A673 (cell line): ENCODE measurements around the gene UBTD1. TPM values are rescaled to one million over a fixed set of nuclear protein-coding genes. Genes with fewer than 3 reads are reported as not detected.

Experiments
- BruUV-seq: library from RNA; stranded (reverse); fragments of 400-500 nt; replicated peaks from 2 replicates; lab custom pipeline; 2021; lab: Mats Ljungman, UMichigan
- CTCF ChIA-PET: fragments of 300-600 bp; sonication (Branson Sonifier 250); formaldehyde crosslinking; loops from one replicate; lab custom pipeline; 2022; ENCODE audit warnings: antibody characterized with exemption; lab: Charles Lee
- POLR2A ChIA-PET: fragments of 300-600 bp; sonication (Branson Sonifier 250); formaldehyde crosslinking; loops from one replicate; lab custom pipeline; 2022; ENCODE audit warnings: antibody characterized with exemption; ENCODE audit not compliant: low non-redundant PET; lab: Charles Lee
- DNase-seq: peaks from one replicate; pipeline ENCODE4 v3.0.0-alpha.2; 2015; ENCODE audit warnings: low spot score
- H3K27ac ChIP-seq: fragments of 200-600 bp; sonication (generic); 2 replicates; pipeline ENCODE4 v1.5.1; 2016; ENCODE audit warnings: mixed run types, low read depth, mild to moderate bottlenecking, mixed read lengths, antibody characterized with exemption, low read length; ENCODE audit not compliant: poor library complexity, severe bottlenecking
- H3K27me3 ChIP-seq: fragments of 200-600 bp; sonication (generic); replicated peaks from 2 replicates; pipeline ENCODE4 v1.6.1; 2017; ENCODE audit warnings: mixed run types, low read depth, mild to moderate bottlenecking, mixed read lengths, antibody characterized with exemption, low read length; ENCODE audit not compliant: insufficient read depth, poor library complexity
- H3K36me3 ChIP-seq: fragments of 200-600 bp; sonication (generic); 2 replicates; pipeline ENCODE4 v1.6.1; 2016; ENCODE audit warnings: mixed run types, mild to moderate bottlenecking, mixed read lengths, antibody characterized with exemption, low read length; ENCODE audit not compliant: insufficient read depth, poor library complexity, severe bottlenecking
- H3K4me1 ChIP-seq: fragments of 200-600 bp; sonication (generic); 2 replicates; pipeline ENCODE4 v1.6.1; 2017; ENCODE audit warnings: mixed run types, mild to moderate bottlenecking, mixed read lengths, antibody characterized with exemption, low read length; ENCODE audit not compliant: insufficient read depth, poor library complexity, severe bottlenecking
- H3K4me3 ChIP-seq: fragments of 200-600 bp; sonication (generic); 2 replicates; pipeline ENCODE4 v1.5.1; 2016; ENCODE audit warnings: low read depth, mixed run types, mild to moderate bottlenecking, mixed read lengths, low read length; ENCODE audit not compliant: poor library complexity, severe bottlenecking
- H3K9me3 ChIP-seq: fragments of 200-600 bp; sonication (generic); 2 replicates; pipeline ENCODE4 v1.6.1; 2016; ENCODE audit warnings: mixed run types, low read depth, mild to moderate bottlenecking, mixed read lengths, antibody characterized with exemption, low read length; ENCODE audit not compliant: poor library complexity, severe bottlenecking
- CTCF ChIP-seq: fragments of 300-800, 200-600 bp; sonication (generic); conservative IDR thresholded peaks from 2 replicates; pipeline ENCODE4 v1.5.1; 2017; ENCODE audit warnings: low read depth, mild to moderate bottlenecking, antibody characterized with exemption, low read length, moderate library complexity, mixed read lengths
- EZH2 ChIP-seq: fragments of 200-600 bp; sonication (generic); IDR thresholded peaks from 2 replicates; pipeline ENCODE4 v1.6.1; 2017; ENCODE audit warnings: borderline replicate concordance, low read depth, mild to moderate bottlenecking, mixed read lengths, antibody characterized with exemption, low read length; ENCODE audit not compliant: poor library complexity, severe bottlenecking
- intact Hi-C: fragments of 100-400 bp; cut with micrococcal nuclease; formaldehyde crosslinking; loops from one replicate; pipeline ENCODE4 v1.10.0; 2022; ENCODE audit not compliant: unreplicated experiment
- total RNA-seq: library from RNA; stranded (reverse); gene quantifications from 2 replicates; pipeline ENCODE4 v1.2.3, GENCODE V29; 2021

UBTD1 gene
- total RNA-seq, 1 experiment from 2014 or later = 3.1 TPM

GRCh38 chr10:97546456-97547270, 47.9 kb downstream of the UBTD1 start:
- Histone ChIP-seq H3K27ac (no peak overlapping the region), H3K27me3 (no peaks in the 10 kb centered on the region), H3K4me1 (peaks cover 20% of the 10 kb centered on the region), H3K36me3 (no peaks in the 10 kb centered on the region), H3K9me3 (no peaks in the 10 kb centered on the region), H3K4me3 (no peak overlapping the region)
- POLR2A ChIA-PET = no interaction called here
- TF ChIP-seq EZH2 (no peak), CTCF (no peak)
- no TSS peak for BruUV-seq
- CTCF ChIA-PET = no interaction called here
- no peak for DNase-seq
- intact Hi-C loops = no loop called here

DNA sequence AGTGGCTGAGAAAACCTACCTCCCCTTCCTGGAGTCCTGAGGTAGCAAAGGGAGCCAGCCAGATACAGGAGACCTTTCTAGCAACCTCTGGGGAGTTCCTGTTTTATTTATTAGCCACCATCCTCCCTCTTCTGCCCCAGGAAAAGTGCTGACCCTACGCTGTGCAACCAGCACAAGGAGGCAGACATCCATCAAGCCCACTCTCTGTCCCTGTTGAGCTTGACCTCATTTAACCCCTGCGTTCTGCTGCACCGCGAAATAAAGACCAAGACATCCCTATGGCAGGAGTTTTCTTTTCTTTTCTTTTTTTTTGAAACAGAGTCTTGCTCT, 48.5 kb downstream of the UBTD1 start:
- DNase-seq = no peak
- Histone ChIP-seq H3K4me1 (peaks cover 14% of the 10 kb centered on the region), H3K36me3 (no peaks in the 10 kb centered on the region), H3K9me3 (no peaks in the 10 kb centered on the region), H3K27ac (no peak overlapping the region), H3K27me3 (no peaks in the 10 kb centered on the region), H3K4me3 (no peak overlapping the region)
- no TSS peak for BruUV-seq
- ChIA-PET POLR2A (no interaction called here), CTCF (no interaction called here)
- intact Hi-C loops = no loop called here
- TF ChIP-seq EZH2 = no peak

GRCh38 chr10:97547962-97548361, 49.2 kb downstream of the UBTD1 start:
- Histone ChIP-seq H3K36me3 (no peaks in the 10 kb centered on the region), H3K4me3 (no peak overlapping the region), H3K27ac (no peak overlapping the region), H3K4me1 (peaks cover 7% of the 10 kb centered on the region), H3K9me3 (no peaks in the 10 kb centered on the region), H3K27me3 (no peaks in the 10 kb centered on the region)
- no TSS peak for BruUV-seq
- ChIA-PET POLR2A (no interaction called here), CTCF (no interaction called here)
- DNase-seq = no peak
- TF ChIP-seq EZH2 = no peak
- TF ChIP-seq CTCF = no peak
- intact Hi-C loops = no loop called here
